ENCODE results near the gene FAM229A. TPM values are rescaled to one million over a fixed set of nuclear protein-coding genes. Genes with fewer than 3 reads are reported as not detected.

FAM229A gene
- total and polyA plus RNA-seq, 2 experiments from 2014 or later: 3.6 to 4.2 TPM

DNA sequence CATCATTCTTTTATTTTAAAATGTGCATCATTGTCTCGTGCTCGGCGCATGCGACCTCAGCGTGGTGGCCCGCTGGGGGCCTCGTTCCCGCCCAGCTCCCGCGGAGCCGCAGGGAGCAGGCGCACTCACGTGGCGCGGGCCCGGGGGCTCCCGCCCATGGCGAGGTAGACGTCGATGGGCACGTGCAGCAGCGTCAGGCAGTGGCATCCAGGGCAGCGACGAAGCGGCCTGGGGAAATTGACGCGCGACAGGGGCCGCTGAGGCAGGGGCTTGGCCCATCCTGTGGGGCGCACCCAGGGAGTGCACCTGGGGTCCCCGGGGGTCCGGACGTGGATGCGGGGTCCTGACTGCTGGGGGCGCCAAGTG lies 994 bp downstream of the FAM229A start:
- H3K27ac ChIP-seq (ENCODE audit: low read depth): no peak overlapping the region
- peak overlapping the region; percentile 54; the same call in 1 of the 2 replicates for H3K4me3 ChIP-seq
- 0 out of 2 replicates have a peak, but pooled peaks cover 8% of the 10 kb centered on the region for H3K36me3 ChIP-seq (ENCODE audit: insufficient read depth)
- Mint-ChIP-seq H3K4me1 (peaks cover 7% of the 10 kb centered on the region), H3K9me3 (no peaks in the 10 kb centered on the region; the same call in 1 of the 3 replicates), H3K27ac (no peak overlapping the region), H3K27me3 (ENCODE audit: insufficient read depth, low read depth, poor library complexity) (peaks cover 26% of the 10 kb centered on the region), H3K36me3 (ENCODE audit: low read depth) (peaks cover 25% of the 10 kb centered on the region), H3K4me3 (peak overlapping the region; percentile 48; the same call in 1 of the 3 replicates)
- H3K4me2 ChIP-seq: peak overlapping the region; percentile 82; the same call in 1 of the 2 replicates
- H3K79me2 ChIP-seq (replicated peaks; ENCODE audit: insufficient read depth): no peaks in the 10 kb centered on the region
- H3K9me2 ChIP-seq (ENCODE audit: insufficient read depth): no peaks in the 10 kb centered on the region
- DNase-seq (ENCODE audit: low spot score): peak; percentile 71
- TF ChIP-seq, protein P1, sequence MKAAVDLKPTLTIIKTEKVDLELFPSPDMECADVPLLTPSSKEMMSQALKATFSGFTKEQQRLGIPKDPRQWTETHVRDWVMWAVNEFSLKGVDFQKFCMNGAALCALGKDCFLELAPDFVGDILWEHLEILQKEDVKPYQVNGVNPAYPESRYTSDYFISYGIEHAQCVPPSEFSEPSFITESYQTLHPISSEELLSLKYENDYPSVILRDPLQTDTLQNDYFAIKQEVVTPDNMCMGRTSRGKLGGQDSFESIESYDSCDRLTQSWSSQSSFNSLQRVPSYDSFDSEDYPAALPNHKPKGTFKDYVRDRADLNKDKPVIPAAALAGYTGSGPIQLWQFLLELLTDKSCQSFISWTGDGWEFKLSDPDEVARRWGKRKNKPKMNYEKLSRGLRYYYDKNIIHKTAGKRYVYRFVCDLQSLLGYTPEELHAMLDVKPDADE (IDR thresholded peaks at IDR 0.05): no peak
- TF ChIP-seq CREB1 (CRISPR knock-in tag; IDR thresholded peaks at IDR 0.05; ENCODE audit: low read depth): peak; percentile 51
- no peak for TF ChIP-seq EZH2phosphoT487 (IDR thresholded peaks at IDR 0.05; ENCODE audit: unreplicated experiment)
- TF ChIP-seq ZNF331 (CRISPR knock-in tag; IDR thresholded peaks at IDR 0.05; ENCODE audit: low read depth): no peak
- TF ChIP-seq JUNB (IDR thresholded peaks at IDR 0.05; ENCODE audit: unreplicated experiment): no peak
- TF ChIP-seq ZNF114 (CRISPR knock-in tag; IDR thresholded peaks at IDR 0.05): no peak
- TF ChIP-seq, protein P2, sequence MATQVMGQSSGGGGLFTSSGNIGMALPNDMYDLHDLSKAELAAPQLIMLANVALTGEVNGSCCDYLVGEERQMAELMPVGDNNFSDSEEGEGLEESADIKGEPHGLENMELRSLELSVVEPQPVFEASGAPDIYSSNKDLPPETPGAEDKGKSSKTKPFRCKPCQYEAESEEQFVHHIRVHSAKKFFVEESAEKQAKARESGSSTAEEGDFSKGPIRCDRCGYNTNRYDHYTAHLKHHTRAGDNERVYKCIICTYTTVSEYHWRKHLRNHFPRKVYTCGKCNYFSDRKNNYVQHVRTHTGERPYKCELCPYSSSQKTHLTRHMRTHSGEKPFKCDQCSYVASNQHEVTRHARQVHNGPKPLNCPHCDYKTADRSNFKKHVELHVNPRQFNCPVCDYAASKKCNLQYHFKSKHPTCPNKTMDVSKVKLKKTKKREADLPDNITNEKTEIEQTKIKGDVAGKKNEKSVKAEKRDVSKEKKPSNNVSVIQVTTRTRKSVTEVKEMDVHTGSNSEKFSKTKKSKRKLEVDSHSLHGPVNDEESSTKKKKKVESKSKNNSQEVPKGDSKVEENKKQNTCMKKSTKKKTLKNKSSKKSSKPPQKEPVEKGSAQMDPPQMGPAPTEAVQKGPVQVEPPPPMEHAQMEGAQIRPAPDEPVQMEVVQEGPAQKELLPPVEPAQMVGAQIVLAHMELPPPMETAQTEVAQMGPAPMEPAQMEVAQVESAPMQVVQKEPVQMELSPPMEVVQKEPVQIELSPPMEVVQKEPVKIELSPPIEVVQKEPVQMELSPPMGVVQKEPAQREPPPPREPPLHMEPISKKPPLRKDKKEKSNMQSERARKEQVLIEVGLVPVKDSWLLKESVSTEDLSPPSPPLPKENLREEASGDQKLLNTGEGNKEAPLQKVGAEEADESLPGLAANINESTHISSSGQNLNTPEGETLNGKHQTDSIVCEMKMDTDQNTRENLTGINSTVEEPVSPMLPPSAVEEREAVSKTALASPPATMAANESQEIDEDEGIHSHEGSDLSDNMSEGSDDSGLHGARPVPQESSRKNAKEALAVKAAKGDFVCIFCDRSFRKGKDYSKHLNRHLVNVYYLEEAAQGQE (IDR thresholded peaks at IDR 0.05; ENCODE audit: unreplicated experiment): no peak
- H3K27me3 ChIP-seq (ENCODE audit: insufficient read depth): peaks cover 42% of the 10 kb centered on the region
- ATAC-seq: peak; percentile 38
- no peak overlapping the region for H2AFZ ChIP-seq
- H3F3A ChIP-seq (replicated peaks; ENCODE audit: low read depth): peaks cover 13% of the 10 kb centered on the region; the same call in 1 of the 2 replicates
- no peaks in the 10 kb centered on the region; the same call in 1 of the 2 replicates for H4K20me1 ChIP-seq (replicated peaks; ENCODE audit: insufficient read depth)
- no peaks in the 10 kb centered on the region; the same call in 1 of the 2 replicates for H3K4me1 ChIP-seq (ENCODE audit: insufficient read depth)

DNA sequence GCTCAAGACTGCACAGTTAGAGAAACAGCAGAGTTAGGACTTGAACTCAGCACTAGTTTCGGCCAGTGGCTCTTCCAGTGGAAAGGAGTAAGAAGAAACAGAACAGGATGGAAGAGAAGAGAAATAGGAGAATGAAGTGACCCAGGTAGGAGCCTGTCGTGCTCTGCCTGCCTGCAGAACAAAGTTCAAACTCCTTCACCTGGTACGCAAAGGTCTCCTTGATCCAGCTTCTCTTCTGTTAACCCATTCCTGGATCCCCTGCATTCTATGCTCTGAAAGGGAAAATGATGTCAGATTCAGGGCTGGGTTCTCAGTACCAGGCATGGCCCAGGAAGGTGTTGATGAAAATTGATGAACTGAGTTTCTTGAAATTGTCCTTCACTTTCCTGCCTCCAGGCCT lies 3.9 kb downstream of the FAM229A start:
- DNase-seq (ENCODE audit: low spot score) (no peak), ATAC-seq (no peak)
- Histone ChIP-seq H3K4me2 (no peak overlapping the region), H2AFZ (no peak overlapping the region), H3K9me2 (ENCODE audit: insufficient read depth) (no peaks in the 10 kb centered on the region), H3K79me2 (replicated peaks; ENCODE audit: insufficient read depth) (no peaks in the 10 kb centered on the region), H3K27ac (ENCODE audit: low read depth) (no peak overlapping the region), H3F3A (replicated peaks; ENCODE audit: low read depth) (peaks cover 13% of the 10 kb centered on the region; the same call in 1 of the 2 replicates), H3K4me1 (ENCODE audit: insufficient read depth) (no peaks in the 10 kb centered on the region; the same call in 1 of the 2 replicates), H3K27me3 (ENCODE audit: insufficient read depth) (peaks cover 42% of the 10 kb centered on the region), H3K36me3 (ENCODE audit: insufficient read depth) (no peaks in the 10 kb centered on the region), H3K4me3 (no peak overlapping the region), H4K20me1 (replicated peaks; ENCODE audit: insufficient read depth) (no peaks in the 10 kb centered on the region)
- Mint-ChIP-seq H3K4me3 (no peak overlapping the region), H3K4me1 (peaks cover 16% of the 10 kb centered on the region), H3K27me3 (ENCODE audit: insufficient read depth, low read depth, poor library complexity) (peaks cover 25% of the 10 kb centered on the region), H3K36me3 (ENCODE audit: low read depth) (peaks cover 6% of the 10 kb centered on the region; the same call in 1 of the 3 replicates), H3K27ac (no peak overlapping the region), H3K9me3 (no peaks in the 10 kb centered on the region; the same call in 1 of the 3 replicates)
- TF ChIP-seq, protein P3, sequence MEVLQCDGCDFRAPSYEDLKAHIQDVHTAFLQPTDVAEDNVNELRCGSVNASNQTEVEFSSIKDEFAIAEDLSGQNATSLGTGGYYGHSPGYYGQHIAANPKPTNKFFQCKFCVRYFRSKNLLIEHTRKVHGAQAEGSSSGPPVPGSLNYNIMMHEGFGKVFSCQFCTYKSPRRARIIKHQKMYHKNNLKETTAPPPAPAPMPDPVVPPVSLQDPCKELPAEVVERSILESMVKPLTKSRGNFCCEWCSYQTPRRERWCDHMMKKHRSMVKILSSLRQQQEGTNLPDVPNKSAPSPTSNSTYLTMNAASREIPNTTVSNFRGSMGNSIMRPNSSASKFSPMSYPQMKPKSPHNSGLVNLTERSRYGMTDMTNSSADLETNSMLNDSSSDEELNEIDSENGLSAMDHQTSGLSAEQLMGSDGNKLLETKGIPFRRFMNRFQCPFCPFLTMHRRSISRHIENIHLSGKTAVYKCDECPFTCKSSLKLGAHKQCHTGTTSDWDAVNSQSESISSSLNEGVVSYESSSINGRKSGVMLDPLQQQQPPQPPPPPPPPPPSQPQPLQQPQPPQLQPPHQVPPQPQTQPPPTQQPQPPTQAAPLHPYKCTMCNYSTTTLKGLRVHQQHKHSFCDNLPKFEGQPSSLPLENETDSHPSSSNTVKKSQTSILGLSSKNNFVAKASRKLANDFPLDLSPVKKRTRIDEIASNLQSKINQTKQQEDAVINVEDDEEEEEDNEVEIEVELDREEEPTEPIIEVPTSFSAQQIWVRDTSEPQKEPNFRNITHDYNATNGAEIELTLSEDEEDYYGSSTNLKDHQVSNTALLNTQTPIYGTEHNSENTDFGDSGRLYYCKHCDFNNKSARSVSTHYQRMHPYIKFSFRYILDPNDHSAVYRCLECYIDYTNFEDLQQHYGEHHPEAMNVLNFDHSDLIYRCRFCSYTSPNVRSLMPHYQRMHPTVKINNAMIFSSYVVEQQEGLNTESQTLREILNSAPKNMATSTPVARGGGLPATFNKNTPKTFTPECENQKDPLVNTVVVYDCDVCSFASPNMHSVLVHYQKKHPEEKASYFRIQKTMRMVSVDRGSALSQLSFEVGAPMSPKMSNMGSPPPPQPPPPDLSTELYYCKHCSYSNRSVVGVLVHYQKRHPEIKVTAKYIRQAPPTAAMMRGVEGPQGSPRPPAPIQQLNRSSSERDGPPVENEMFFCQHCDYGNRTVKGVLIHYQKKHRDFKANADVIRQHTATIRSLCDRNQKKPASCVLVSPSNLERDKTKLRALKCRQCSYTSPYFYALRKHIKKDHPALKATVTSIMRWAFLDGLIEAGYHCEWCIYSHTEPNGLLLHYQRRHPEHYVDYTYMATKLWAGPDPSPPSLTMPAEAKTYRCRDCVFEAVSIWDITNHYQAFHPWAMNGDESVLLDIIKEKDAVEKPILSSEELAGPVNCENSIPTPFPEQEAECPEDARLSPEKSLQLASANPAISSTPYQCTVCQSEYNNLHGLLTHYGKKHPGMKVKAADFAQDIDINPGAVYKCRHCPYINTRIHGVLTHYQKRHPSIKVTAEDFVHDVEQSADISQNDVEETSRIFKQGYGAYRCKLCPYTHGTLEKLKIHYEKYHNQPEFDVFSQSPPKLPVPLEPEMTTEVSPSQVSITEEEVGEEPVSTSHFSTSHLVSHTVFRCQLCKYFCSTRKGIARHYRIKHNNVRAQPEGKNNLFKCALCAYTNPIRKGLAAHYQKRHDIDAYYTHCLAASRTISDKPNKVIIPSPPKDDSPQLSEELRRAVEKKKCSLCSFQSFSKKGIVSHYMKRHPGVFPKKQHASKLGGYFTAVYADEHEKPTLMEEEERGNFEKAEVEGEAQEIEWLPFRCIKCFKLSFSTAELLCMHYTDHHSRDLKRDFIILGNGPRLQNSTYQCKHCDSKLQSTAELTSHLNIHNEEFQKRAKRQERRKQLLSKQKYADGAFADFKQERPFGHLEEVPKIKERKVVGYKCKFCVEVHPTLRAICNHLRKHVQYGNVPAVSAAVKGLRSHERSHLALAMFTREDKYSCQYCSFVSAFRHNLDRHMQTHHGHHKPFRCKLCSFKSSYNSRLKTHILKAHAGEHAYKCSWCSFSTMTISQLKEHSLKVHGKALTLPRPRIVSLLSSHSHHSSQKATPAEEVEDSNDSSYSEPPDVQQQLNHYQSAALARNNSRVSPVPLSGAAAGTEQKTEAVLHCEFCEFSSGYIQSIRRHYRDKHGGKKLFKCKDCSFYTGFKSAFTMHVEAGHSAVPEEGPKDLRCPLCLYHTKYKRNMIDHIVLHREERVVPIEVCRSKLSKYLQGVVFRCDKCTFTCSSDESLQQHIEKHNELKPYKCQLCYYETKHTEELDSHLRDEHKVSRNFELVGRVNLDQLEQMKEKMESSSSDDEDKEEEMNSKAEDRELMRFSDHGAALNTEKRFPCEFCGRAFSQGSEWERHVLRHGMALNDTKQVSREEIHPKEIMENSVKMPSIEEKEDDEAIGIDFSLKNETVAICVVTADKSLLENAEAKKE (CRISPR knock-in tag; IDR thresholded peaks at IDR 0.05): no peak
- no peak for TF ChIP-seq STAT1 (IDR thresholded peaks at IDR 0.05; ENCODE audit: unreplicated experiment)
- TF ChIP-seq, protein P1 (IDR thresholded peaks at IDR 0.05): no peak
- no peak for TF ChIP-seq EZH2 (IDR thresholded peaks at IDR 0.05; ENCODE audit: low read depth, unreplicated experiment)

Data from GM23338 (cell line).